Kidney epithelial cell (primary cell): ENCODE measurements around the gene IVNS1ABP. TPM values are rescaled to one million over a fixed set of nuclear protein-coding genes. Genes with fewer than 3 reads are reported as not detected.

Experiments used
- DNase-seq: peaks from one replicate; pipeline ENCODE4 v3.0.0-alpha.2; 2010; ENCODE audit warnings: low read depth
- H3K27me3 ChIP-seq: 2 replicates; pipeline ENCODE4 v1.6.0; 2011; ENCODE audit warnings: low read length; ENCODE audit not compliant: control insufficient read depth, insufficient read depth
- H3K36me3 ChIP-seq: 2 replicates; pipeline ENCODE4 v1.5.1; 2011; ENCODE audit warnings: low read length; ENCODE audit not compliant: control insufficient read depth, insufficient read depth
- H3K4me3 ChIP-seq: 2 replicates; pipeline ENCODE4 v1.5.1; 2011; ENCODE audit warnings: low read depth, mild to moderate bottlenecking, control low read depth, low read length
- total RNA-seq: library from RNA; depleted of rRNA; stranded (reverse); fragments of >200 nt; gene quantifications from 2 replicates; pipeline ENCODE4 v1.2.3, GENCODE V29; 2015
- TF ChIP-seq, protein P1 (sequence below): IDR thresholded peaks from 2 replicates; pipeline ENCODE4 v1.5.1; 2011; ENCODE audit warnings: mild to moderate bottlenecking, moderate library complexity, low read length, control low read depth, inconsistent platforms; ENCODE audit not compliant: insufficient read depth, poor library complexity, severe bottlenecking

IVNS1ABP gene
- total RNA-seq, 1 donor from 2014 or later: 69.3 TPM

DNA sequence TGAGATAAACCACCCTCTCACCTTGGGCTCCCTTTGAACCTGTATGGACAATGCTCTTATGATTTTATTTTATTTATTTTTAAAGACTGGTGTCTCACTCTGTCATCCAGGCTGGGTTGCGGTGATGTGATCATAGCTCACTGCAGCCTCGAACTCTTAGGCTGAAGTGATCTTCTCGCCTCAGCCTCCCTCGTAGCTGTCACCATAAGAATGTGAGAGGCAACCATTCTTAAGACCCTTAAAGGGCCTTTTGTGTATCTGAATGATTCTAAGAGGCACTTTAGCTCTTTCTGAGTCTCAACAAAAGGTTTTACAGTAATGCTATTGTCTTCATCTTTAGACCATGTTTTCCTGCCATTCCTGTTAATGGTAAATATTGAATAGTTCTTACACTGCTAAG lies 67.0 kb downstream of the IVNS1ABP start:
- no peak for DNase-seq
- Histone ChIP-seq H3K4me3 (no peak overlapping the region), H3K27me3 (no peaks in the 10 kb centered on the region), H3K36me3 (no peaks in the 10 kb centered on the region)
- TF ChIP-seq, protein P1, sequence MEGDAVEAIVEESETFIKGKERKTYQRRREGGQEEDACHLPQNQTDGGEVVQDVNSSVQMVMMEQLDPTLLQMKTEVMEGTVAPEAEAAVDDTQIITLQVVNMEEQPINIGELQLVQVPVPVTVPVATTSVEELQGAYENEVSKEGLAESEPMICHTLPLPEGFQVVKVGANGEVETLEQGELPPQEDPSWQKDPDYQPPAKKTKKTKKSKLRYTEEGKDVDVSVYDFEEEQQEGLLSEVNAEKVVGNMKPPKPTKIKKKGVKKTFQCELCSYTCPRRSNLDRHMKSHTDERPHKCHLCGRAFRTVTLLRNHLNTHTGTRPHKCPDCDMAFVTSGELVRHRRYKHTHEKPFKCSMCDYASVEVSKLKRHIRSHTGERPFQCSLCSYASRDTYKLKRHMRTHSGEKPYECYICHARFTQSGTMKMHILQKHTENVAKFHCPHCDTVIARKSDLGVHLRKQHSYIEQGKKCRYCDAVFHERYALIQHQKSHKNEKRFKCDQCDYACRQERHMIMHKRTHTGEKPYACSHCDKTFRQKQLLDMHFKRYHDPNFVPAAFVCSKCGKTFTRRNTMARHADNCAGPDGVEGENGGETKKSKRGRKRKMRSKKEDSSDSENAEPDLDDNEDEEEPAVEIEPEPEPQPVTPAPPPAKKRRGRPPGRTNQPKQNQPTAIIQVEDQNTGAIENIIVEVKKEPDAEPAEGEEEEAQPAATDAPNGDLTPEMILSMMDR: no peak

DNA sequence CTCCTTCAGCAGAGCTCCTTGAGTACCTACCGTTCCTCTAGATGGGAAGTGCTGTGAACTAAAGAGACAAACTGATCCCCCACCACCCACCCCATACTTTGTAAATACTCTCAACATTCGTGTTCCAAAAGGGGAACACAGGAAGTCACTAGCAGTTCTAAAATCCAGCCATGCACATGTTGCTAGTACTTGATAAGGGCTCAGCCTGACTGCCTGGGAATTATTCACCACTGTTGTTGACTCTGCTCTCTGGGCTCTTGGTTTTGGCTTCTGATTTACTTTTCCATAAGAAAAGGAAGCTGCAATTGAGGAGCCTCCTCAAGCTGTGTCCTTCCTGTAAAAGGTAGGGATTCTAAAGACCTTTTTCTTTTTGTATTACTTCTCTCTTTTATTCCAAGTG lies 67.5 kb downstream of the IVNS1ABP start:
- no peak overlapping the region for H3K4me3 ChIP-seq
- DNase-seq: no peak
- TF ChIP-seq, protein P1: no peak
- H3K27me3 ChIP-seq: no peaks in the 10 kb centered on the region
- H3K36me3 ChIP-seq: no peaks in the 10 kb centered on the region

Other genes starting within 250 kb of the IVNS1ABP start
- 16.8 and 20.3 TPM in 2 replicates for gene TRMT1L, start 160.3 kb downstream of the IVNS1ABP start, total RNA-seq
- 5.8 and 6.2 TPM in 2 replicates for gene SWT1, start 160.1 kb downstream of the IVNS1ABP start, total RNA-seq